ENCODE measurements around the gene CSNK1A1L. TPM values are rescaled to one million over a fixed set of nuclear protein-coding genes. Genes with fewer than 3 reads are reported as not detected.

The CSNK1A1L gene
- total and polyA plus RNA-seq, 2 donors (not counting 1 experiment from before 2014, with no cell fraction given), result not detected

Other genes starting within 250 kb of the CSNK1A1L start
- 2.6 and 4.8 TPM in 2 replicates for gene SMAD9, start 185.4 kb downstream of the CSNK1A1L start, total RNA-seq
- gene SMAD9, start 185.4 kb downstream of the CSNK1A1L start, polyA plus RNA-seq, result 3.5 TPM in 2 replicates
- 30.3 and 34.8 TPM in 2 replicates for gene ALG5, start 106.3 kb downstream of the CSNK1A1L start, total RNA-seq
- 44.1 and 49.6 TPM in 2 replicates for gene ALG5, start 106.3 kb downstream of the CSNK1A1L start, polyA plus RNA-seq
- 30.6 and 32.9 TPM in 2 replicates for gene EXOSC8, start 104.9 kb downstream of the CSNK1A1L start, total RNA-seq
- gene EXOSC8, start 104.9 kb downstream of the CSNK1A1L start, polyA plus RNA-seq, result 35.0 and 54.2 TPM in 2 replicates
- 35.2 and 56.5 TPM in 2 replicates for gene SUPT20H, start 46.0 kb downstream of the CSNK1A1L start, total RNA-seq
- gene SUPT20H, start 46.0 kb downstream of the CSNK1A1L start, polyA plus RNA-seq, result 57.5 and 68.4 TPM in 2 replicates